Fibroblast of lung (primary cell): ENCODE data around the gene STIM1.

Source experiments
- CTCF ChIP-seq, 2 donors: IDR thresholded peaks in 1 of 2; conservative IDR thresholded peaks in 1 of 2; 1 replicate in 1 of 2; 2 replicates in 1 of 2; pipeline ENCODE4 v1.5.1; 2011 to 2012; ENCODE audit warnings: low read length in 2 of 2, control low read depth in 1 of 2, inconsistent platforms in 1 of 2, low read depth in 1 of 2, mild to moderate bottlenecking in 1 of 2
- EZH2 ChIP-seq: IDR thresholded peaks from 2 replicates; pipeline ENCODE4 v1.5.1; 2012; ENCODE audit warnings: low read length, control low read depth, mild to moderate bottlenecking; ENCODE audit errors: missing control alignments

- TF ChIP-seq CTCF (conservative IDR thresholded peaks at IDR 0.05 in 1 of 2, IDR thresholded peaks at IDR 0.05 in 1 of 2; ENCODE audit: low read depth in 1 of 2, low read length in 2 of 2) (no peak), EZH2 (no peak)
Observed at GRCh38 chr11:3891751-3892150, 36.3 kb downstream of the STIM1 start.
